GM23338 (cell line): ENCODE data around the gene NWD2.

Experiments
- CREB1 ChIP-seq: fragments of 250-450 bp; sonication (Bioruptor Pico); IDR thresholded peaks from 2 replicates; pipeline ENCODE4 v1.5.0; 2020; ENCODE audit warnings: low read depth, mild to moderate bottlenecking, moderate library complexity
- CTCF ChIP-seq, 2 experiments: fragments of 200-600 bp in 1 of 2; sonication (generic) in 1 of 2; conservative IDR thresholded peaks; 2 replicates each; pipeline versions ENCODE4 v1.5.1 to v1.6.1; 2016 to 2017; ENCODE audit warnings: antibody characterized with exemption in 2 of 2, low read depth in 2 of 2, mild to moderate bottlenecking in 2 of 2, moderate library complexity in 1 of 2
- ETS1 ChIP-seq: IDR thresholded peaks from 2 replicates; pipeline ENCODE4 v1.6.1; 2016; ENCODE audit warnings: antibody characterized with exemption
- EZH2 ChIP-seq: fragments of 200-600 bp; sonication (generic); IDR thresholded peaks from one replicate; pipeline ENCODE4 v1.8.0; 2017; ENCODE audit warnings: antibody characterized with exemption, mild to moderate bottlenecking, low read depth; ENCODE audit not compliant: unreplicated experiment
- EZH2phosphoT487 ChIP-seq: fragments of 200-600 bp; sonication (generic); IDR thresholded peaks from one replicate; pipeline ENCODE4 v1.8.1; 2018; ENCODE audit warnings: antibody characterized with exemption; ENCODE audit not compliant: unreplicated experiment
- JUNB ChIP-seq: IDR thresholded peaks from one replicate; pipeline ENCODE4 v1.6.1; 2016; ENCODE audit warnings: antibody characterized with exemption; ENCODE audit not compliant: unreplicated experiment
- POLR2AphosphoS5 ChIP-seq: IDR thresholded peaks from 2 replicates; pipeline ENCODE4 v1.6.1; 2016; ENCODE audit warnings: antibody characterized with exemption, low read depth
- REST ChIP-seq: IDR thresholded peaks from one replicate; pipeline ENCODE4 v1.6.1; 2018; ENCODE audit warnings: antibody characterized with exemption; ENCODE audit not compliant: unreplicated experiment
- STAT1 ChIP-seq: IDR thresholded peaks from one replicate; pipeline ENCODE4 v1.6.1; 2016; ENCODE audit warnings: antibody characterized with exemption; ENCODE audit not compliant: unreplicated experiment
- ZNF114 ChIP-seq: fragments of 250-450 bp; sonication (Bioruptor Pico); IDR thresholded peaks from 2 replicates; pipeline ENCODE4 v1.5.0; 2020; ENCODE audit warnings: mild to moderate bottlenecking, moderate library complexity
- ZNF331 ChIP-seq: fragments of 250-450 bp; sonication (Bioruptor Pico); IDR thresholded peaks from 2 replicates; pipeline ENCODE4 v1.5.0; 2020; ENCODE audit warnings: low read depth, mild to moderate bottlenecking, moderate library complexity

- TF ChIP-seq CTCF (conservative IDR thresholded peaks at IDR 0.05; ENCODE audit: low read depth in 2 of 2): no peak
- TF ChIP-seq CREB1: no peak
- no peak for TF ChIP-seq EZH2phosphoT487
- TF ChIP-seq POLR2AphosphoS5: no peak
- no peak for TF ChIP-seq EZH2
- TF ChIP-seq REST: no peak
- TF ChIP-seq JUNB: no peak
- no peak for TF ChIP-seq ETS1
- no peak for TF ChIP-seq STAT1
- TF ChIP-seq ZNF331: no peak
- TF ChIP-seq ZNF114 (CRISPR knock-in tag): no peak
Observed at GRCh38 chr4:37393889-37394288, 149.3 kb downstream of the NWD2 start.
